SIG-M5 treated with dmso at 0.1 percent for 504 hours (cell line): ENCODE results near the gene SF3B2.
"Not testable (repeated sequence)": the region's sequence is repeated elsewhere in the genome, so short reads cannot be mapped to it uniquely, and the experiment has no call there.

Experiments
- DNase-seq: peaks from one replicate; lab custom pipeline; 2025; ENCODE audit not compliant: unreplicated experiment; lab: John Stamatoyannopoulos, UW

The SF3B2 gene, protein sequence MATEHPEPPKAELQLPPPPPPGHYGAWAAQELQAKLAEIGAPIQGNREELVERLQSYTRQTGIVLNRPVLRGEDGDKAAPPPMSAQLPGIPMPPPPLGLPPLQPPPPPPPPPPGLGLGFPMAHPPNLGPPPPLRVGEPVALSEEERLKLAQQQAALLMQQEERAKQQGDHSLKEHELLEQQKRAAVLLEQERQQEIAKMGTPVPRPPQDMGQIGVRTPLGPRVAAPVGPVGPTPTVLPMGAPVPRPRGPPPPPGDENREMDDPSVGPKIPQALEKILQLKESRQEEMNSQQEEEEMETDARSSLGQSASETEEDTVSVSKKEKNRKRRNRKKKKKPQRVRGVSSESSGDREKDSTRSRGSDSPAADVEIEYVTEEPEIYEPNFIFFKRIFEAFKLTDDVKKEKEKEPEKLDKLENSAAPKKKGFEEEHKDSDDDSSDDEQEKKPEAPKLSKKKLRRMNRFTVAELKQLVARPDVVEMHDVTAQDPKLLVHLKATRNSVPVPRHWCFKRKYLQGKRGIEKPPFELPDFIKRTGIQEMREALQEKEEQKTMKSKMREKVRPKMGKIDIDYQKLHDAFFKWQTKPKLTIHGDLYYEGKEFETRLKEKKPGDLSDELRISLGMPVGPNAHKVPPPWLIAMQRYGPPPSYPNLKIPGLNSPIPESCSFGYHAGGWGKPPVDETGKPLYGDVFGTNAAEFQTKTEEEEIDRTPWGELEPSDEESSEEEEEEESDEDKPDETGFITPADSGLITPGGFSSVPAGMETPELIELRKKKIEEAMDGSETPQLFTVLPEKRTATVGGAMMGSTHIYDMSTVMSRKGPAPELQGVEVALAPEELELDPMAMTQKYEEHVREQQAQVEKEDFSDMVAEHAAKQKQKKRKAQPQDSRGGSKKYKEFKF

DNA sequence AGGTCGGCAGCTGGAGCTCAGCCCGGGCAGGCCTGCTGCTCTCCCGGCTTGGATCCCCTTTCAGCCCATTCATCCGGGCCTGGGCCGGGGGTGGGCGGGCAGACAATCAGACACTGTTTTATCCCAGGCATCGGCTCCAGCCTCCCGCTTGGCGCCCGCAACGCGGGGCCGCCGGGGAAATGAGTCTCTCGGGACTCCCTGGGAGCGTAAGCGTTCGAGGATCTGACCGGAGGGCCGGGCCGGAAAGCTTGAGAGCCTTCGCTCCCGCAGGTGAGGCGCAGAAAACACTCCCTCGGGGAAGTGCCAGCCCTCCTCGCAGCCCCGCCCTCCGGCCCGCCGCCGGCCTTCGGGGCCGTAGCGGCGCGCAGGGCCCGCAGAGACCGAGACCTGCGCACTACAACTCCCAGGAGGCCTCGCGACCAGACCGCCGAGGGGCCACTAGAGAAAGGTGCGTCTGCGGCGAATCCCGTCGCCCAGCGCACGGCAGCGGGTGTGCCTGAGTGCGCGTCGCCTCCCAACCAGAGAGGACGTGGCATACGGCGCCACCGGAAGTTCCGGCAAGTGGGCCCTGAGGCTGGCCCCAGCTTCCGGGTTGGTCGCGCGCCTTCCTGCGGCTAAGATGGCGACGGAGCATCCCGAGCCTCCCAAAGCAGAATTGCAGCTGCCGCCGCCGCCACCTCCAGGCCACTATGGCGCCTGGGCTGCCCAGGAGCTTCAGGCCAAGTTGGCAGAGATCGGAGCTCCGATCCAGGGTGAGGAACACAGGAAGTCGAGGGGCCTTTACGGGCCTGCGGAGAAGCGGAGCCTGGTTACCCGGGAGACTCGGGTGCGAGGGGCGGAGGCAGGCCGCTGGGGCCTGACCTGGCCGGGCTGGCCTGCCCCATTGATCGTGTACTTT, at the start of gene SF3B2:
Gene SF3B2 (plus strand): TSS at position 599 of the 898 bp plus-strand sequence. CDS start 21 bp downstream, at position 620.
- peak; percentile 98 for DNase-seq

DNA sequence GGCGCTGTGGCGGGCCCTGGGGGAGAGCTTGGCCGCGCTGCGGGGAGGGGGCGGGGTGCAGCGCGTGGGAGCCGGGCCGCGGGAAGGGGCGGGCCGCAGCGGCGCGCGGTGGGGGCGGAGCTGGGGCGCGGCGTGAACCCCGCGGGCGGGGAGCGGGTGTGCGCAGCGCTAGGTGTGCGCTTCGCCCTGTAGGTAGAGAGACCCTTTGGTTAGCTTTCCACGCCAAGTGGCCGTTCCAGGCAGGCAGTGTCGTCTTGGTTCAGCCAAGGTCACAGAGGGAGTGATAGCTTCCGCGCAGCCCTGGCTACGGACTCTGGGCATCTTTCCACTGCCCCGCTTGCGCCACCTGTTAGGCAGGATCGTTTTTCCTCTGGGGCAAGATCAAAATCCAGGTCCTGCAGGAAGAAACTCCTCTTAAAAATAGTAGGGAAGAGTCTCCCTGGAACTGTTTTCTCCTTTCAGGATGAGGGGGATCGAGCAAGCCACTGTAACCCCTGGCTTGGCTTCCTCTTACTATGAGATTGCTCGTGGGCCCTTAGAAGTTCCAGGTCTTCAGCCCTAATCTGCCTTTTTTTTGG, 49.4 kb upstream of the SF3B2 start:
- DNase-seq: peak; percentile 60

DNA sequence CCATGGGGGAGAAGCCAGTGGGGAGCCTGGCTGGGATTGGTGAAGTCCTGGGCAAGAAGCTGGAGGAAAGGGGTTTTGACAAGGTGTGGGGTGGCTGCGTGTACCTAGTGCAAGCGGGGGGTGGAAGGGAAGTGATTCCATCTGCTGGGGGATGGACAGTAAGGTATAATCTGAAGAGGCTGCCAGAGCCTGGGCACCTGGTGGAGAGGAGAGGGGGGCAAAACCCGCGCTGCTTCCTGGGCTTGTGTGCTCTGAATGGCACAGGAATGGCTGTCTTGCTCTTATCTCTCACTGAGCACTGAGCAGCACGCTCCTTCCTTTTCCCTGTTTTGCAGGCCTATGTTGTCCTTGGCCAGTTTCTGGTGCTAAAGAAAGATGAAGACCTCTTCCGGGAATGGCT, 48.9 kb upstream of the SF3B2 start:
- DNase-seq: no peak

DNA sequence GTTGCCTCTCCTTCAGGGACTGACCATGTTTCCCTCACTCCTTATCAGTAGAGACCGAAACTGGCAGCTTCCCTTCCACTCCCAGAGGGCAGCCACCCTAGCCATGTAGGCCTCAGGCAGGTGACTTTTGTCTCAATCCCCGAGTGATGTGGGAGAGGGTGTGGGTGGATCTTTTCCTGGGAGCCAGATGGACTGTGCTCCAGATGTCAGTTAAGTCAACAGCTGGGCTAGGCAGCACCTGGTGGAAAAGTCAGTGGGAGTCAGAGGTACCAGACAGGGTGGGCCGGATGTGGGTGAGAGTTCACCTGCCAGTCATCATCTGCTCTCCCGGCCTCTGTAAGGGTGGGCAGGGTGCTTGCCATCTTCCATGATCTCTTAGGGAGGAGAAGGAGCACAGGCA, 48.0 kb upstream of the SF3B2 start:
- no peak for DNase-seq

DNA sequence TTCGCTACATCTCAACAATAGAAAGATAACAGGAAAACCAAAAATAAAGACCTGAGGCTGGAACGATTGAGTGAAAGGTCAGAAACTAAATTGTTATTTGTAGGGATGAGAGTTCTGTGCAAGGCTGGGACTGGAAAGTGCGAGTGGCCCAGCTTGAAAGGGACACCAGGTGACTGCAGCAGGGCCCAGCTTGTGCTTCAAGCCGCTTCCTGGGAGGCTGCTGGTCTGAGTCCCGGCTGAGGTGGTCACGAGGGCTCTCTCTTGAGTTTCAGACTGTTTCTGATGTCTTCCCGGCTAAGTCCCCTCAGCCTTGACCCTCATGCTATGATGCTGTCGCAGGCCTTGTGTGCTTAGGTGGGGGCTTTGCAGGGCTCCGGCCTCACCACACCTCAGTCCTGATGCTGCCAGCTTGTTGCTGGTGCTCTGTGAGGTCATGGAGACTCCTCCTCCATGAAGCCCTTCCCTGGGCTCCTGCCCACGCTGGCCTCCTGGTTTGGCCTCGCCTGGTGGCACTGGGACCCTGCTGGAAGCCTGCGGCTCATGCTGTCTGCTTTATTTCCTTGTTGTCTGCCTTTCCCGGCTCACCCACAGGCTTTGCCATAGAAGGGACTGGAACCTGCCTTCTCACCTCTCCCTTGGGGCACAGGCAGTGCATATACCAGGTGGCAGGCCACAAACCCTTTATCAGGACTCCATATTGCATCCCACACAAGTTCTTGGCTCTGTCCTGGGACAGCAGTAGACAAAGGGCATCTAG, 45.9 kb upstream of the SF3B2 start:
- DNase-seq: no peak

DNA sequence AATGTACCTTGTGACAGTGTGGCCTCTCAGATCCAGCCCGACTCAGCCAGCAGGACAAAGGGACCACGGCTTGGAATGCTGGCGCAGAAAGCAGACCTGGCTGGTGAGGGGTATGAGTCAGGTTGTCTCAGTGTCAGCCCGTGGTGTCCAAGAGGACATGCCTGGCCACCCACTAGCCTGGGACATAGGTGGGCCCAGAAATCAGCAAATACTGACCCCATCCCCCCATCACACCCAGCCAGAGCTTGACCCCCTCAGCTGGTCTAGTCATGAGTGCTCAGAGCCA, 45.3 kb upstream of the SF3B2 start:
- DNase-seq: no peak

DNA sequence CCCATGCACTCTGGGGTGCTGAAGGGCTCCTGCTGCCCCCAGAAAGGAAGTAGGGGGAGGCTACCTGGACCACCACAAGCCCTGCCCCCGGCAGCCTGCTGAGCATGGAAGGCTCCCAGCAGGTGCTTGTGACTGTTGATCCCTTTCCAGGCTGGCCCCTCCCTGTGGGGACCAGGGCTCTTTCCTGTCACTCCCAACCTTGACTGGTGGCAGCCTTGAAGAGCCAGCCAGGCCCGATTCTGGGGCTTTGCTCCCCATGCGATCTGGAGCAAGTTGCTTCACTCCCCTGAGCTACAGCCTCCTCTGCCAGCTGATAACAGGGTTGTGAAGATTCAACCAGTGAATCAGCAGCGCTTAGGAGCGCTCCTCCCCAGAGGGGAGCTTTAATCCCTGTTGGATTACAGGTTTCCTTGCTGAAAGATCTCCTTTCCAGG, 44.9 kb upstream of the SF3B2 start:
- no peak for DNase-seq

DNA sequence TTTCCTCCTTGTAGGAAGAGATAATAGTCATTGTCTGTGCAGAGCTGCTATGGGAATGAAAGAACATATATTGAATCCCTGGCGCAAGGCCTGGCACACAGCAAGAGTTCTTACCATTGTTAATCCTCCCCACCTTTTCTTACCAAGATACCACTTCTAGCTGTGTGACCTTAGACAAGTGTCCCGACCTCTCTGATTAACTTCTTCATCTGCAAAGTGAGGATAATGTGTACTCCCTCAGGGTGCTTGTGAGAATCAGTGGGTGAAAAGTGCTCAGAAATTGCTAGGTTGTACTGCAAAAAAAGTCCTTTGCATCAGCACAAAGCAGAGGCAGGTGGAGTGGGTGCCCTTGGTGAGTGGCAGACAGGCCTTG, 44.1 kb upstream of the SF3B2 start:
- DNase-seq: no peak

DNA sequence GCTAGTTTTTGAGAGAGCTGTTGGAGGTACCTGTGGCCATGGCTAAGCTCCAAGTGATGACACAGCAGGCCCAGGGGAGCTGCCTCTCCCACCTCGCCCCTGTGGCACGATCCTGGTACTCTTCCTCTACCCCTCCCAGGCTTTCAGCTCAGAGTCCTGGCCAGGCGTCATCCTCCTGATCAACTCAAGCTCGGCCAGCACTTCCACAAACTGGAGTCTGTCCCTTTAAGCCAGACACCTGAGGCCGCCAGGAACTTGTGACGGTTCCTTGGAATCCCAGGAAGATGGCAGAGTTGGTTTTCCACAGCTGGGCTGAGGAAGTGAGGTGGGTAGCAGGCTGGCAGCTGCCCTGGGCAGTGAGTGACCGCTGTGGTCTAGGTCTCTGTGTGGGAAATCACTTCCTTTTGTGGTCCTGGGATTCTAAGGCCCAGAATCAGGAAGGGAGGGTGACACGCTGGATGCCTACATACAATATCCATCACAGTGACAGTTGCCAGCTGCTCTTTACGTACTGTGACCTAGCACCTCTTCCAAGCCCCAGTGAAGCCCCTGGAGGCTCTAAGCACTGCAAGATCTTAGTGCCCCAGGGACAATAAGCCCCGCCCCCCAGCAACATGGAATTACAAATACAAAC, 43.6 kb upstream of the SF3B2 start:
- no peak for DNase-seq

DNA sequence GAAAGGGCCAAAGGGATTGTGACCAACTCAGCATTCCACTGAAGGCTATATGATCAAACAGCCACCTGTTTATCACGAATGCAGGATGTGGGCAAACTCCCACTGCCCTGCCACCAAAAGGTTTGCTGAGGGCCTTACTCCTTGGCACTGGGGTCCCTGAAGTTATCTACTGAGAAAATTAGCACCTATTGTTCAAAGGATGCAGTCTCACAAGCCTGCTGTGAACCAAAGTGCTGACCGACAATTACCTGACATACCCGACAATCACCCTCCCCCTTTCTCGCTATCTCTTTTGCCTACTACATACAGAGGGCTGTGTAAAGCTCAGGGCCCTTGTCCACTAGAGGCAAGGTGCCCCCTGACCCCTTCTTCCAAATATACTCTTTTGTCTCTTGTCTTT, 42.1 kb upstream of the SF3B2 start:
- not testable (repeated sequence) for DNase-seq

DNA sequence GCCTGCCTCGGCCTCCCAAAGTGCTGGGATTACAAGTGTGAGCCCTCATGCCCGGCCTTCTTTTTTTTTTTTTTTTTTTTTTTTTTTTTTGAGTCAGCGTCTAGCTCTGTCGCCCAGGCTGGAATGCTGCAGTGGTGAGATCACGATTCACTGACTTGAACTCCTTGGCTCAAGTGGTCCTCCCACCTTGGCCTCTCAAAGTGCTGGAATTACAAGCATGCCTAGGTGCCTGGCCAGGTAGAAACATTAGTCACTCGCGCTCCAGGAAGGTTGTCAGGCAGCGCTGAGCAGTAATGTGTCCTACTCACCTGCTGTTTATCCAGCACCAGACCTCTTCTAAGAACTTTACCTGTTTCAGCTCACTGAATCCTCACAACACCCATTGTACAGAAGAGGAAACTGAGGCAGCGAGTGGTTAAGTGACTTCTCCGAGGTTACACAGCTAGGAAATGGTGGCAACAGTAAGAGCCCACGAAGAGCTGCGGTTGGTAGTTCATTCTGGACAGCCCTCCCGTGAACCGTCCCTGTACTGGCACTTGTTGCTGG, 40.9 kb upstream of the SF3B2 start:
- peak; percentile 46 for DNase-seq

DNA sequence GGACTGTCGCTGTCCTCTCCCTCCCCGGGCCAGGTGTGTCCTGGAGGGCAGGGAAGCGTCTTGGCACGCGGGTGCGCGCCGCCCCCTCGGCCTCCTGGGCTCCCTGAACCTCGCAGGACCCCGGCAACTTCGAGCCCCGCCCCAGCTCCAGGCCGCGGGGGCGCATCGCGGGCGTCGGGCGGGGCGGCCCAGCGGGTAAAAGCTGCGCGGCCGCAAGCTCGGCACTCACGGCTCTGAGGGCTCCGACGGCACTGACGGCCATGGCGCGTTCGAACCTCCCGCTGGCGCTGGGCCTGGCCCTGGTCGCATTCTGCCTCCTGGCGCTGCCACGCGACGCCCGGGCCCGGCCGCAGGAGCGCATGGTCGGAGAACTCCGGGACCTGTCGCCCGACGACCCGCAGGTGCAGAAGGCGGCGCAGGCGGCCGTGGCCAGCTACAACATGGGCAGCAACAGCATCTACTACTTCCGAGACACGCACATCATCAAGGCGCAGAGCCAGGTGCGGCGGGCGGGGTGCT, 40.3 kb upstream of the SF3B2 start, which contains the start of gene CST6:
Gene CST6 (plus strand): TSS at position 224 of the 519 bp plus-strand sequence. CDS start 37 bp downstream, at position 261.
- DNase-seq: no peak

DNA sequence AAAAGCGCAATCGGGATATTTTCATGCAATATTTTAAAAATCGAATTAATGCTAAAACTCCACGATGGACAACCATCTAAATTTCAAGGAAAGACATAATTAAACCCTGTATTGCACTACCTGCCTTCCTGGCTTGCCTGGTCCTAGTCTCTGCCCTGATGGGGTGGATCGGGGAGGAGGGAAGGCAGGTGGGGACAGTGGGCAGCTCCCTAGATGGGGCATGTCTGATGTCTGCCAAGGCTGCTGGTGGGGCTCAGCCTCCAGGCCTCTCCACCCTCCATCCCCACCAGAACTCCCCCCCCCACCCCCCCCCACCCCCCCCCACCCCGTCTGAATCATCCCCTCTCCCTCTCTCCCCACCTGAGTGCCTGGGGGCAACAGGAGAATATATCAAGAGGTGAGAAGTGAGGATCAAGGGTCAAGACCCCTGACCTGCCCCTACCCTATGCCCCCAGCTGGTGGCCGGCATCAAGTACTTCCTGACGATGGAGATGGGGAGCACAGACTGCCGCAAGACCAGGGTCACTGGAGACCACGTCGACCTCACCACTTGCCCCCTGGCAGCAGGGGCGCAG, 39.7 kb upstream of the SF3B2 start:
- no peak for DNase-seq

DNA sequence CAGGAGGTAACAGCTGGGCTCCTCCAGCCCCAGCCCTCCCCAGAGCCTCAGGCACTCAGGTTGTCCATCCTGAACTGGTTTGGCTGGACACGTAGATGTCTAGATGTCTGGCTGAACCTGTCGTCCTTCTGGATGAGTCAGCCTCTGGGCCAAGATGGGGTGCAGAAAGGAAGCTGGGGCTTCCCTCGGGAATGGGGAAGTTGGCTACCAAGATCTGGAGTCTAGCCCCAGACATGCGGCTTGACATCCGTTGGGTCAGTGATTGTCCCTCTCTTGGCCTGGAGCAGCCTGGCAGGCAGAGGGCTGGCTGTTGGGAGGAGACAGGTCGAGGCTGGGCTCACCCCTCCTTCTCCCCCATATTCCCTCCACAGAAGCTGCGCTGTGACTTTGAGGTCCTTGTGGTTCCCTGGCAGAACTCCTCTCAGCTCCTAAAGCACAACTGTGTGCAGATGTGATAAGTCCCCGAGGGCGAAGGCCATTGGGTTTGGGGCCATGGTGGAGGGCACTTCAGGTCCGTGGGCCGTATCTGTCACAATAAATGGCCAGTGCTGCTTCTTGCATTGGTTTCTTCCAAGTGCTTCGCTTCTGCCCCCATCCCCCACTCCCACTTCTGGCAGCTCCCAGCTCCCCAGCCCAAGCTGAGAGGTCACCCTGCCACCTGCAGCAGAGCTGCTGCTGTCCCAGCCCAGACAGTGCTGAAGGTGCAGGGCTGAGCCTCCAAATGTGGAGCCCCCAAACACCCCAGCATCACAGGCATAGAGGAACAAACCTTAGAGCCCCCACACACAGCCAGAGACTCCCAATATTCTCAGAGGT, 39.0 kb upstream of the SF3B2 start:
- peak; percentile 44 for DNase-seq

DNA sequence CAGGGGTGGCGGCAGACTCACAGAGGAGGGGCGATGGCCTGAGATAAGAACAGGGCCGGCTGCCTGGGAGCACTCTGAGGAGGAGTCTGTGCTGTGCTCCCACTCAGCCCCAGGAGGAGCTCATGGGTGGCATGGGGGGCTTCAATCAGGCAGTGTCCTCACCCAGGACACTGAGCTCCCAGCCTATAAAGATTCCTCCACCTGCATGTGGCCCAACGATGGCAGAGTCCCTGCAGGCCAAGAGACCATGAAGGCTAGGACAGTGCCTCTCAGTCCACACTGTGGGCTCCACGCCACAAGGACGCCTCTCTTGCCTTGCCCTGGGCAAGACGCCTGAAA, 38.4 kb upstream of the SF3B2 start:
- no peak for DNase-seq

DNA sequence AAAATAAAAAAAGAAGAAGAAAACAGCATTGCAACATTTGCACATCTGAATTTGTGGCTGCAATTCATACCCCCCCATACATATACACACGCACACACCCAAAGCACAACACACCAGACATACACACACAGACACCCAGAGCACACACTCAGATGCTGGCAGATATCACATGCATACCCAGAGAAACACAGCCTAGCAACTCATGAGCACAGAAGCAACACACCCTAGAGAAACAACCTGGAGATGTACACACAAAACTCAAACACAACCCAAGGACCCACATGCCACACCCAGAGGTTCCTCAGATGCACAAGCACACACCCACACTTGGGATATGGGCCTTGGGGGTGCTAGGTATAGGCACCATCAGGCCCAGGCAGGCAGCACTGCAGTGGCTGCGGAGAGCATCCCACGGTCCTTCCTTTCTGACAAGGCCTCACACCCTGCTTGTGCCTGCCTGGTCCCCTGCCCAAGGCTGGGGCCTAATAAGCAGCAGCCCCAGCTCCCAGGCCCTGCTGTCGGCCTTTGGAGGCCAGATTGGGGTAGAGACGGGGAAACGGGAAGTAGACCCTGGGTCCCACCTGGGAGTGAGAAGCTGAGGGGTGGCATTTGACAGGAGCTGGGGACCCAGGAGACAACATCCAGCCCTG, 37.2 kb upstream of the SF3B2 start:
- no peak for DNase-seq

DNA sequence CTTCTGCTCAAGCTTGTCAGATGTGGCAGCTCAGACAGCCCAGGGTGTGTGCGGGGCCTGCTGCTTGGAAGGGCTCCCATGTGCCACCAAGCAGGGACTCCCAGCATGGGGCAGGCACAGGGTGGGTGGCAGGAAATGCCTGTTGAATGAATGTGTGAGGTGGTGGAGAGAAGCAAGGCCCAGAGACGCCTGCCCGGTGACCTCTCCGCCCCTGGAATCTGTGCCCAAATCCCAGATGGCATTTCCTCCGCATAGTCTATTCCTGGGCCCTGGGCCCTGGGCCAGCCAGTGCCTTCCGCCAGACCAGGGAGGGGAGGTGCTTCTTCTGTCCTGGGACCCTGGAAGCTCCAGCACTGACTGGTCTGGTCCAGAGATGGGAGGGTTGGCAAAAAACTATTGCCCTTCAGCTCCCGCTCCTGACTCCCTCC, 36.7 kb upstream of the SF3B2 start:
- DNase-seq: no peak
